ENCODE results near the gene TRMT13. TPM values are rescaled to one million over a fixed set of nuclear protein-coding genes. Genes with fewer than 3 reads are reported as not detected.

TRMT13 gene
- total and polyA plus RNA-seq, 2 of the 13 experiments (the other 11 are each of a cell fraction or from before 2014, with no cell fraction given), result 10.0 to 12.4 TPM

DNA sequence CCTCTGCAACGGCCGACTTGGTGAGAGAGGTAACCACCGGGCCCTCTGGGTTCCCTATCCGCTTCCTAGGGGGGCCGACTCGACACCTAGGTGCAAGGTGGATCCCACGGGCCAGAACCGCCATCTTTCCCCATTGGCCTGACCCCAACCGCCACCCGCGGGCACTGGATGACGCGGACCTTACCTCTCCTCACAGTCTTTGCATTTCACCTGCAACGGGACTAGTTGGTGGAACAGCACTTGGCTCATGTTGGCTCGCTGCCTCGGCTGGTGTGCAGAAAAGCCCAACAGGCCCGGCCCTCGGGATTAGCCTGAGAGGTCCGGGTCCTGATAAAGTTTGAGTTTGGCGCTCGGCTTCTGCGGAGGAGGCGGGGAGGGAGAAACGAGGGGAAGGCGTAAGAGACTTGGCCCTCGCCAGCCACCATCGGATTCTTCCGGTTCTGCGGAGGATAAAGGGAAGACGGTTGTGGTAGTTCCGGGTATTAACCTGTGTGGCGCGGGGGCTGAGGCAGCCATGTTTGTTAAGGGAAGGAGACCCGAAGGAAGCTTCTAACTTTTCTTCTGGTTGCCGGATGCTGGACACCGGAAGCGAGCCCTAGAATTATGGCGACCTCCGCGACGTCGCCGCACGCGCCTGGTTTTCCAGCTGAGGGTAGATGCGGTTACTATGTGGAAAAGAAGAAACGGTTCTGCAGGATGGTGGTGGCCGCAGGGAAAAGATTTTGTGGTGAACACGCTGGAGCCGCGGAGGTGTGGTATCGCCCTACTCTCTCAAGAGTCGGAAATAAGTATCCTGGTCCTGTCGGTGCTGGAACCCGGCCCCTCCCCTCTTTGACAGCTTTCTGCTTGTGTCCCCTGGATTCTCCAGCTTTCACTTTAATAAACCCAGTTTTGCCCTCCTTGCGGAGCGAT is at the start of gene TRMT13, which contains the start of gene SASS6 (continued):
- peak; percentile 81 for TF ChIP-seq ZNF331 (CRISPR knock-in tag; IDR thresholded peaks at IDR 0.05)
- no peak for TF ChIP-seq ZNF530 (CRISPR knock-in tag; IDR thresholded peaks at IDR 0.05; ENCODE audit: low read depth)
- 0 out of 2 replicates have a peak, but pooled peaks have one; percentile 15 for TF ChIP-seq KDM4B (CRISPR knock-in tag; IDR thresholded peaks at IDR 0.05)
- no peak for TF ChIP-seq ZNF720 (CRISPR knock-in tag; IDR thresholded peaks at IDR 0.05)
- TF ChIP-seq ZNF431 (CRISPR knock-in tag; IDR thresholded peaks at IDR 0.05; ENCODE audit: borderline replicate concordance, low read depth), result no peak
- TF ChIP-seq, protein P1, sequence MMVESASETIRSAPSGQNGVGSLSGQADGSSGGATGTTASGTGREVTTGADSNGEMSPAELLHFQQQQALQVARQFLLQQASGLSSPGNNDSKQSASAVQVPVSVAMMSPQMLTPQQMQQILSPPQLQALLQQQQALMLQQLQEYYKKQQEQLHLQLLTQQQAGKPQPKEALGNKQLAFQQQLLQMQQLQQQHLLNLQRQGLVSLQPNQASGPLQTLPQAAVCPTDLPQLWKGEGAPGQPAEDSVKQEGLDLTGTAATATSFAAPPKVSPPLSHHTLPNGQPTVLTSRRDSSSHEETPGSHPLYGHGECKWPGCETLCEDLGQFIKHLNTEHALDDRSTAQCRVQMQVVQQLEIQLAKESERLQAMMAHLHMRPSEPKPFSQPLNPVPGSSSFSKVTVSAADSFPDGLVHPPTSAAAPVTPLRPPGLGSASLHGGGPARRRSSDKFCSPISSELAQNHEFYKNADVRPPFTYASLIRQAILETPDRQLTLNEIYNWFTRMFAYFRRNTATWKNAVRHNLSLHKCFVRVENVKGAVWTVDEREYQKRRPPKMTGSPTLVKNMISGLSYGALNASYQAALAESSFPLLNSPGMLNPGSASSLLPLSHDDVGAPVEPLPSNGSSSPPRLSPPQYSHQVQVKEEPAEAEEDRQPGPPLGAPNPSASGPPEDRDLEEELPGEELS (CRISPR knock-in tag; IDR thresholded peaks at IDR 0.05), result peak; percentile 72
- TF ChIP-seq HOXA9 (CRISPR knock-in tag; IDR thresholded peaks at IDR 0.05; ENCODE audit: borderline replicate concordance), result no peak
- TF ChIP-seq ZMYM3 (CRISPR knock-in tag; IDR thresholded peaks at IDR 0.05), result peak; percentile 46; the same call in 1 of the 2 replicates
- TF ChIP-seq, protein P2, sequence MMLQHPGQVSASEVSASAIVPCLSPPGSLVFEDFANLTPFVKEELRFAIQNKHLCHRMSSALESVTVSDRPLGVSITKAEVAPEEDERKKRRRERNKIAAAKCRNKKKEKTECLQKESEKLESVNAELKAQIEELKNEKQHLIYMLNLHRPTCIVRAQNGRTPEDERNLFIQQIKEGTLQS (CRISPR knock-in tag; IDR thresholded peaks at IDR 0.05), result 0 out of 2 replicates have a peak, but pooled peaks have one; percentile 34
- TF ChIP-seq NAIF1 (CRISPR knock-in tag; IDR thresholded peaks at IDR 0.05; ENCODE audit: borderline replicate concordance), result peak; percentile 53; the same call in 1 of the 2 replicates
- peak; percentile 99 for TF ChIP-seq YY1 (IDR thresholded peaks at IDR 0.05; ENCODE audit: insufficient read depth, insufficient replicate concordance, low read depth, low read length)
- no peak for TF ChIP-seq MEIS1 (CRISPR knock-in tag; IDR thresholded peaks at IDR 0.05; ENCODE audit: borderline replicate concordance)
- TF ChIP-seq, protein P3, sequence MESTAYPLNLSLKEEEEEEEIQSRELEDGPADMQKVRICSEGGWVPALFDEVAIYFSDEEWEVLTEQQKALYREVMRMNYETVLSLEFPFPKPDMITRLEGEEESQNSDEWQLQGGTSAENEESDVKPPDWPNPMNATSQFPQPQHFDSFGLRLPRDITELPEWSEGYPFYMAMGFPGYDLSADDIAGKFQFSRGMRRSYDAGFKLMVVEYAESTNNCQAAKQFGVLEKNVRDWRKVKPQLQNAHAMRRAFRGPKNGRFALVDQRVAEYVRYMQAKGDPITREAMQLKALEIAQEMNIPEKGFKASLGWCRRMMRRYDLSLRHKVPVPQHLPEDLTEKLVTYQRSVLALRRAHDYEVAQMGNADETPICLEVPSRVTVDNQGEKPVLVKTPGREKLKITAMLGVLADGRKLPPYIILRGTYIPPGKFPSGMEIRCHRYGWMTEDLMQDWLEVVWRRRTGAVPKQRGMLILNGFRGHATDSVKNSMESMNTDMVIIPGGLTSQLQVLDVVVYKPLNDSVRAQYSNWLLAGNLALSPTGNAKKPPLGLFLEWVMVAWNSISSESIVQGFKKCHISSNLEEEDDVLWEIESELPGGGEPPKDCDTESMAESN (CRISPR knock-in tag; conservative IDR thresholded peaks at IDR 0.05), result no peak; the same call in none of the 2 replicates
- TF ChIP-seq, protein P4, sequence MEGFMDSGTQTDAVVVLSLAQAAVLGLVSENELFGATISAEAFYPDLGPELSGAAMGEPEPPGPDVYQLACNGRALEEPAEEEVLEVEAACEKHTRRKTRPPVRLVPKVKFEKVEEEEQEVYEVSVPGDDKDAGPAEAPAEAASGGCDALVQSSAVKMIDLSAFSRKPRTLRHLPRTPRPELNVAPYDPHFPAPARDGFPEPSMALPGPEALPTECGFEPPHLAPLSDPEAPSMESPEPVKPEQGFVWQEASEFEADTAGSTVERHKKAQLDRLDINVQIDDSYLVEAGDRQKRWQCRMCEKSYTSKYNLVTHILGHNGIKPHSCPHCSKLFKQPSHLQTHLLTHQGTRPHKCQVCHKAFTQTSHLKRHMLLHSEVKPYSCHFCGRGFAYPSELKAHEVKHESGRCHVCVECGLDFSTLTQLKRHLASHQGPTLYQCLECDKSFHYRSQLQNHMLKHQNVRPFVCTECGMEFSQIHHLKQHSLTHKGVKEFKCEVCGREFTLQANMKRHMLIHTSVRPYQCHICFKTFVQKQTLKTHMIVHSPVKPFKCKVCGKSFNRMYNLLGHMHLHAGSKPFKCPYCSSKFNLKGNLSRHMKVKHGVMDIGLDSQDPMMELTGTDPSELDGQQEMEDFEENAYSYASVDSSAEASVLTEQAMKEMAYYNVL (CRISPR knock-in tag; IDR thresholded peaks at IDR 0.05; ENCODE audit: borderline replicate concordance), result no peak
- peak; percentile 89 for TF ChIP-seq ZNF225 (CRISPR knock-in tag; IDR thresholded peaks at IDR 0.05)
- TF ChIP-seq ZNF761 (CRISPR knock-in tag; conservative IDR thresholded peaks at IDR 0.05), result no peak
- TF ChIP-seq ZNF343 (CRISPR knock-in tag; IDR thresholded peaks at IDR 0.05), result no peak
- no peak for TF ChIP-seq HMG20A (CRISPR knock-in tag; IDR thresholded peaks at IDR 0.05; ENCODE audit: borderline replicate concordance)
- TF ChIP-seq NFKB2 (CRISPR knock-in tag; IDR thresholded peaks at IDR 0.05; ENCODE audit: borderline replicate concordance), result peak; percentile 85; the same call in 1 of the 2 replicates
- TF ChIP-seq, protein P5, sequence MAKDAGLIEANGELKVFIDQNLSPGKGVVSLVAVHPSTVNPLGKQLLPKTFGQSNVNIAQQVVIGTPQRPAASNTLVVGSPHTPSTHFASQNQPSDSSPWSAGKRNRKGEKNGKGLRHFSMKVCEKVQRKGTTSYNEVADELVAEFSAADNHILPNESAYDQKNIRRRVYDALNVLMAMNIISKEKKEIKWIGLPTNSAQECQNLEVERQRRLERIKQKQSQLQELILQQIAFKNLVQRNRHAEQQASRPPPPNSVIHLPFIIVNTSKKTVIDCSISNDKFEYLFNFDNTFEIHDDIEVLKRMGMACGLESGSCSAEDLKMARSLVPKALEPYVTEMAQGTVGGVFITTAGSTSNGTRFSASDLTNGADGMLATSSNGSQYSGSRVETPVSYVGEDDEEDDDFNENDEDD (CRISPR knock-in tag; IDR thresholded peaks at IDR 0.05; ENCODE audit: borderline replicate concordance), result peak; percentile 97
- TF ChIP-seq ZNF577 (CRISPR knock-in tag; IDR thresholded peaks at IDR 0.05; ENCODE audit: borderline replicate concordance, low read depth), result no peak

Measured in HepG2 (cell line).